ENCODE measurements around the gene VIPR2. TPM values are rescaled to one million over a fixed set of nuclear protein-coding genes. Genes with fewer than 3 reads are reported as not detected.

The VIPR2 gene
- total RNA-seq, 2 donors from 2014 or later, result 0.36 to 0.45 TPM

DNA sequence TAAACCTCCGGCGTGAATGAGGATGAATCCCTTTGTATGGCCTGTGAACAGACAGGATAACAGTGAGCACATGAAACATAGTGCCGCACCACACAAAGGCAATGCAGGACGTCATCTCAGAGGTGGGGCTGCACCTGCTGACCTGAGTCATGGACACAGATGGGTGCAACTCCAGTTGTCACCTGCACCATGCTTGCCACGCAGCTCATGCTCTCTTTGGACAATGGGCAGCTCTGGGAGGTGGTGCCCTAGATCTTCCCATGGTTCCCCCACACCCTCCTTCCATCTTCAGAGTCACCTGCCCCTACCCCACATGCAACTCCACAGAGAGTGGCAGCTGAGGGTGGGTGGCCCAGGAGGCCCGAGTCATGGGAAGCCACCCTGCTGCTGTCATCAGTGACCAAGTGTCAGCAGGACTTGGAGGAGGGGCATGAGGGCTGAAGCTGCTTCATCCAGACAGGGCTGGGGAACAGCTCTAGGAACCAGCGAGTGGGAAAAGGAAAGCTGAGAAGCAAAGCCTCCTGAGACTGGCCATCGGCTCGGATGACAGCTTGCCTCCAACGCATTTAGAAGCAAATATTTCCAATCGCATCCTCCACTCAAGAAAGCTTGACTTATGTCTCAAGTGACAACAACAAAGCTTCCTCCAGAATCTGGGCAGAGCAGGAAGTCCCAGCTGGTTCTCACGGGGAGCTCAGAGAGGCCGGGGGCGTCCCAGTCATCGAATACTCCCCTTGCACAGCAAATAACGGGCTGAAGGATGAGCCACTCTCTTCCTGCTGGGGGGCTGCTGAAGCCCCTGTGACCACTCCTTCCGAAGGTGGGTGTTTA is 27.1 kb downstream of the VIPR2 start:
- Mint-ChIP-seq H3K27ac (no peak overlapping the region), H3K36me3 (no peaks in the 10 kb centered on the region), H3K9me3 (no peaks in the 10 kb centered on the region), H3K4me3 (no peak overlapping the region), H3K27me3 (peaks cover 15 to 18% of the 10 kb centered on the region in 2 donors), H3K4me1 (ENCODE audit: low read depth in 2 of 2) (no peaks in the 10 kb centered on the region)
- DNase-seq (ENCODE audit: low spot score) (peak; percentile 29), ATAC-seq (no peak)

DNA sequence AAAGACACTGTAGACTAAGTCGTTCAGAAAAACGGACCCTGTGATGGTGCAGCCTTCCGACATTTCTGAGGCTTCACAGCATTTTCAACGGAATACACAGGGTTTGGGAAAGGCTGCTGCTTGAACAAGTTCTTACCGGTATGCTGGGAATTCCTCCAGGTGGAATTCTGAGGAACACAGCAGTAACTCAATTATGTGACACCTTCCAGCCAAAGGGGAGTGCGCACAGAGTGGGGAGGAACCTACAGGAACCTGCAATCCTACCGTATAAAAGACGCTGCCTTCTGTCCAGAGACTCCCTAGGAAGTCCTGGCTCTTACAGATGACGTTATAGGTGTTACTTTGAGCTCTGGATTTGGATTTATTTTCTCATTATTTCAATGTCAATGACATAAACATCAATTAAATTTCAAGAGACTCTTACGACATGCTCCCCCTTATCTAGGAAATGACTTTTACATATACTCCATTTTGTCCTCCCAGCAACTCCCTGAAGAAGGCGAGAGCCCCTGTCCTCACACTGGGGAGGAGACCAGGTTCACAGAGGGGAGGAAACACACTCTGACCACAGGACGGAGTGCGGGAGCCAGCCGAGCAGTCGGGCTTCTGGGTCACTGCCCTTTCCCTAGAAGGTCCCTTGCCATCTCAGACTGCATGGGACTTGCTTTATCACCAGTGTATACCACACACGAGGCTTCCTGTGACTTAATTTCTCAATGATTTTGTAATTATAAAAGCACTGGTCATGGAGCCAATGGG is 27.9 kb downstream of the VIPR2 start:
- DNase-seq (ENCODE audit: low spot score), result peak; percentile 20
- Mint-ChIP-seq H3K27ac (no peak overlapping the region), H3K36me3 (no peaks in the 10 kb centered on the region), H3K4me3 (no peak overlapping the region), H3K4me1 (ENCODE audit: low read depth in 2 of 2) (peaks cover 0 to 4% of the 10 kb centered on the region in 2 donors), H3K9me3 (no peaks in the 10 kb centered on the region), H3K27me3 (peaks cover 15 to 23% of the 10 kb centered on the region in 2 donors)
- ATAC-seq, result no peak

DNA sequence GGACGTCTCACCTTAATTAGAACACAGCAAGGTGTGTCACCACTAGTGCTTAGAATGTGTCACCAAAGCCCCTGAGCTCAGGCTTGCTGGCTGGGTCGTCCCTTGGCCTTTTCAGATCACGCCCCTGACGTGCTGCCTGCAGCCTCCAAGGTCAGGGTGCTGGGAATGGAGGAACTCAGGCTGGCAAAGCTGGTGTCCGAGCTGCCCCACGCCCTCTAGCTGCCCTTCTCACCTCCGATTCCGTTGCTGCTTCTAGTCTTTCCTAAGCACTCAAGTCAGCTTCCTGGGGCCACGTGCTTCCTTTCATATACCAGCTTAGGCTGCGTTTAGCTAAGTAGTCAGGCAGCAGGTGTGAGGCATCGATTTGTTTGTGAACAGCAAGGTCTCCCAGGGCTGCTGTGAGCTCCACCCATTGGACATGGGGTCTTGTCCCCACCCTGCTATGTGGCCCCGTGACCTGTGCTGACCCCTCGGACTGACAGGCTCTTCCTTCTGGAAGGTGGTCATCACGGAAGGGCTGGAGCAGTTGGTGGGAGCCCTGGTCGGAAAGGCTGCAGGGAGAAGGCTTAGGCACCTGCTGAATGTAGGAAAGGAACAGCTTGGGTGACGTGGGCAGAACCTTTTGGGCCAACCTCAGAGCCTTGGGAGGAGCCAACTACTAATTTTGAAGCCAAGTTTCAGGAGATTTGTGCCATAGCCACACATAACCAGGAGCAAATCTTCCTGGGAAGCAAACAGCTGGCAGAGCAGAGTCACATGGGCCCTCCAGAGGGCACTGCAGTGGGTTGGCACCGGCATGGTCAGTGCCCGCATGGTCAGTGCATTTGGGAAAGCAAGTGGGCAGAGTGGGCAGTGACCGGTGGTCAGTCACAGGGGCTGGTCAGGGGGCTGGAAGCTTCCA is 28.8 kb downstream of the VIPR2 start:
- Mint-ChIP-seq H3K4me3 (no peak overlapping the region), H3K36me3 (no peaks in the 10 kb centered on the region), H3K27ac (no peak overlapping the region), H3K9me3 (no peaks in the 10 kb centered on the region), H3K4me1 (ENCODE audit: low read depth in 2 of 2) (peaks cover 0 to 4% of the 10 kb centered on the region in 2 donors), H3K27me3 (peaks cover 15 to 26% of the 10 kb centered on the region in 2 donors)
- no peak for ATAC-seq
- peak; percentile 50 for DNase-seq (ENCODE audit: low spot score)

DNA sequence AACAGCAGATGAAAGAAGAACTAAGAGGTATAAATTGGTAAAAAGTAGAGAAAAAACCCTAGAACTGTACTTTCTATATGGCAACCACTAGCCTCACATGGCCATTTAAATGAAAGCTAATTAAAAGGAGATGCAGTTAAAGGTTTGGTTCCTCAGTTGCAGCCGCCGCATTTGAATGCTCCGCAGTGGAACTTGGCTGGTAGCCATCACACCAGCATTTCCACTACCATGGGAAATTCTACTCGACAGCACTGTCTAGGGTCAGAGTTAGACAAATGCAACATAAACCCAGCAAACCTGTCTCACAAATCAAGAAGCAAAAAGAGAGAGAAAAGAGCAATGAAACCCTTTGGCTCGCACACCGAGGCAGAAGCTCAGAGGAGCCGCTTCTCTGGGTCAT is 29.7 kb downstream of the VIPR2 start:
- Mint-ChIP-seq H3K36me3 (no peaks in the 10 kb centered on the region), H3K9me3 (no peaks in the 10 kb centered on the region), H3K4me3 (no peak overlapping the region), H3K27me3 (peaks cover 15 to 26% of the 10 kb centered on the region in 2 donors), H3K27ac (no peak overlapping the region), H3K4me1 (ENCODE audit: low read depth in 2 of 2) (peaks cover 0 to 4% of the 10 kb centered on the region in 2 donors)
- no peak for DNase-seq (ENCODE audit: low spot score)
- ATAC-seq, result no peak

DNA sequence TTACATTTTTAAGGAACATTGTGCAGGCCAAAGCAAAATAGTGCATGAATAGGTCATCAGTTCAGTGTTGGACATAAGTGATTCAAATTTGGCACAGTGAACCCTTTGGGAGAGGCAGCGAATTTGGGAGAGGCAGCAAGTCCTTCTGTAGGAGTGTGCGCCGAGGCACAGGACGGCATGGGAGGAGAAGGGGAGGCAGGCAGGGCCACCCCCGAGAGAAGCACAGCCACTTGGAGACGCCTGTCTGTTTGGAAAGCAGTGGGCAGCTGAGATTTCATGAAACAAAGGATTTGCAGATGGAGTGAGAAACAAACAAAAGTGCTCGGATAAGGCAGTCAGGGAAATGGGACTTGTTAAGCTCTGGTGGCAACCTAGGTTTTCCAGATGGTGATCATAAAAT is 30.6 kb downstream of the VIPR2 start:
- no peak overlapping the region for H3K4me3 Mint-ChIP-seq

DNA sequence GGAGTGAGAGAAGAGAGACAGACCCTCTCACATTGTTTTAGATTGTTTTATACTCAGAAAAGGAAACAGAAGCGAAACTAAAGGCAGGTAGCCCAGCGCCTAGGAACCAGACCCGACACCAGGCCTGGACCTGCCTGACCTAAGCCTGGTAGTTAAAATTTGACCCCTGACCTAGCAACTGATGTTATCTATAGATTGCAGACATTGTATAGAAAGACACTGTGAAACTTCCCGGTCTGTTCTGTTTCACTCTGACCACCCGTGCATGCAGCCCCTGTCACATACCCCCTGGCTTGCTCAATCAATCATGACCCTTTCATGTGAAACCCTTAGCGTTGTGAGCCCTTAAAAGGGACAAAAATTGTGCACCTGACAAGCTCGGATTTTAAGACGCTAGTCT is 31.6 kb downstream of the VIPR2 start:
- no peaks in the 10 kb centered on the region for H3K36me3 Mint-ChIP-seq
- no peak overlapping the region for H3K4me3 Mint-ChIP-seq
- ATAC-seq, result no peak
- peaks cover 0 to 4% of the 10 kb centered on the region in 2 donors for H3K4me1 Mint-ChIP-seq (ENCODE audit: low read depth in 2 of 2)
- H3K27ac Mint-ChIP-seq, result no peak overlapping the region
- DNase-seq (ENCODE audit: low spot score), result no peak
- H3K9me3 Mint-ChIP-seq, result no peaks in the 10 kb centered on the region
- peaks cover 15 to 31% of the 10 kb centered on the region in 2 donors for H3K27me3 Mint-ChIP-seq

More for the DNA sequence above, 30.6 kb downstream of the VIPR2 start:
- H3K9me3 Mint-ChIP-seq, result no peaks in the 10 kb centered on the region
- DNase-seq (ENCODE audit: low spot score), result peak; percentile 6
- peaks cover 15 to 31% of the 10 kb centered on the region in 2 donors for H3K27me3 Mint-ChIP-seq
- ATAC-seq, result no peak
- no peaks in the 10 kb centered on the region for H3K36me3 Mint-ChIP-seq
- peaks cover 0 to 4% of the 10 kb centered on the region in 2 donors for H3K4me1 Mint-ChIP-seq (ENCODE audit: low read depth in 2 of 2)
- no peak overlapping the region for H3K27ac Mint-ChIP-seq

DNA sequence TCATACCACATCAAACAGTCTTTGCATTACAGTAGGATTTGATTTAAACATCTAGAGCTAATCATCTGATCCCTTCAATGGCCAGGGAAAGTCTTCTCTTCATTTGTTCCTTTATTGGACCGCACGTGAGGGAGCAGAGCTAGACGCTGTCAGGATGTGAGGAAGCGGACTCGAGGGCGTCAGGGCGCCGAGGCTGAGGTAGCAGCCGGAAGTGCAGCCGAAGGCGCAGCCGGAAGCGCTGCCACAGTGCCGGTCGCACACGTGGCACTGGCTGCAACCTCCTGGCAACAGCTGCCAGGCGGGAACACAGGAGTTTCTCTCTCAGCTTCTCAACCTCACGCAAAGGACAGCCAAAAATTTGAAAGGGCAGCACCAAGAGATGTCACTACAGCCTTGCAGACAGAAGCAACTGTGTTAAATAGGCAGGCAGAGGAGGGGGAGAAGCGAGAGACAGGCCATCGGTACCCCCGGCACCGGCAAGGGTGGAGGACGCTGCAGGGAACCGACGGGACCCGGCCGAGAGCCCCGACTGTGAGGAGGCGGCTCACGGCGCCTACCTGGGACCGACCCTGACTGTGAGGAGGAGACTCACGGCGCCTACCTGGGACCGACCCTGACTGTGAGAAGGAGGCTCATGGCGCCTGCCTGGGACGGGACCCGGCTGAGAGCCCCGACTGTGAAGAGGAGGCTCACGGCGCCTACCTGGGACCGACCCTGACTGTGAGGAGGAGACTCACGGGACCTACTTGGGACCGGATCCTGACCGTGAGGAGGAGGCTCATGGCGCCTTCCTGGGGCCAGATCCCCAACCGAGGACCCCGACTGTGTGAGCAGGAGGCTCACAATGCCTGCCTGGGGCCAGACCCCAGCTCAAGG is 32.3 kb downstream of the VIPR2 start:
- peak overlapping the region; percentile 56 for H3K4me3 Mint-ChIP-seq
- H3K4me1 Mint-ChIP-seq (ENCODE audit: low read depth in 2 of 2), result peaks cover 0 to 4% of the 10 kb centered on the region in 2 donors

DNA sequence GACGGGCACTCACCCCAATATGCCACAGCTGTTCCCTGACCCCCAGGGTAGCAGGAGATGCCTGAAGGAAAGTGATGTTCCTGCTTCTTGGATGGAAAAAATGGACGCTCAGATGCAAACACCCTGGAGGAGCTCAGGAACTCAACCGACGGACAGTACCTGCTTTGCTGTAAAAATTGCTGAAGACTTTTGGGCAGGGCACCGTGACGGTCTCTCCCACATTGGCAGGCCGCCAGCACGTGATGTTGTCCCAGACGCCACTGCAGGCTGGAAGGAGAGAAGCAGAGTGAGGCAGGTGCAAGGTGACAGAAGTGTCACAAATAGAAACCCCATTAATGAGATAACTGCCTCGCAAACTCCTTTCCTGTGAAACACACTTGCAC is 35.0 kb downstream of the VIPR2 start:
- Mint-ChIP-seq H3K36me3 (no peaks in the 10 kb centered on the region), H3K27ac (no peak overlapping the region), H3K27me3 (peaks cover 15 to 23% of the 10 kb centered on the region in 2 donors), H3K4me3 (no peak overlapping the region), H3K9me3 (no peaks in the 10 kb centered on the region), H3K4me1 (ENCODE audit: low read depth in 2 of 2) (peaks cover 0 to 4% of the 10 kb centered on the region in 2 donors)
- ATAC-seq (no peak), DNase-seq (ENCODE audit: low spot score) (peak; percentile 13)

More for the DNA sequence above, 32.3 kb downstream of the VIPR2 start:
- no peaks in the 10 kb centered on the region for H3K36me3 Mint-ChIP-seq
- H3K9me3 Mint-ChIP-seq, result no peaks in the 10 kb centered on the region
- H3K27me3 Mint-ChIP-seq, result peaks cover 15 to 31% of the 10 kb centered on the region in 2 donors
- no peak overlapping the region for H3K27ac Mint-ChIP-seq
- ATAC-seq, result peak; percentile 6 to 48
- DNase-seq (ENCODE audit: low spot score), result peak; percentile 54

DNA sequence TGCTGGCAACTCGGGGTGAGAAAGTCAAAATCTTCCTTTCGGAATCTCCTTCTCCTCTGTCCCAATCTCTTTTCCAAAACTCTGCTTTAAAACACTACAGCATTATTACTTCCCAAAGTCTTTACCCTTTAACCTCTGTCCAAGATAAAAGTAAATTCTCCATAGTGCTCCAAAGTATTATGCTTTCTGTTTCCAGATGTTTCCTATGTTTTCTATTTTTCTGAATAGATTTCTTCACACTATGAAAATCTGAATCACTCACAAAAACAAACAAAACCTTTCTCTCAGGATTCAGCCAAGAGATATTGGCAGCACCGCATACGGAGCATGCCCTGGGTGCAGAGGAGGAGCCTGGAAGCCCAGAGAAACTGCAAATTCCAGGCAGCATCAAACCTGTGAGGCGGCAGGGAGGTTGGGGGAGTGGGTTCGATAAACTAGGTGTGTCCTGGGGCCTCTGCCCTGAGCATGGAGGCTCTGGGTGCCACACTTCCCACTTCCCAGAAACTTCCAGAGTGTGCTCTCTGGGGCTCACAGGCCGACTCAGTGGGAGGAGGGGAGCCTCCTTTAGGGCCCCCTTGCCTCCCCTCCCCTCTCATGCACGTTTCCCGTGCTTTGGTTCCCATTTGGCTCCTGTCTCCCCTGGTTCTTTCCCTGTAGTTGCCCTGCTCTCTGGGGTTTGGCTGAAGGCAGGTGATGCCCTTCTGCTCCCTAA is 35.6 kb downstream of the VIPR2 start:
- DNase-seq (ENCODE audit: low spot score), result peak; percentile 42
- no peak for ATAC-seq
- Mint-ChIP-seq H3K4me1 (ENCODE audit: low read depth in 2 of 2) (peaks cover 0 to 7% of the 10 kb centered on the region in 2 donors), H3K4me3 (no peak overlapping the region), H3K27me3 (peaks cover 10 to 19% of the 10 kb centered on the region in 2 donors), H3K9me3 (no peaks in the 10 kb centered on the region), H3K27ac (no peak overlapping the region), H3K36me3 (no peaks in the 10 kb centered on the region)

DNA sequence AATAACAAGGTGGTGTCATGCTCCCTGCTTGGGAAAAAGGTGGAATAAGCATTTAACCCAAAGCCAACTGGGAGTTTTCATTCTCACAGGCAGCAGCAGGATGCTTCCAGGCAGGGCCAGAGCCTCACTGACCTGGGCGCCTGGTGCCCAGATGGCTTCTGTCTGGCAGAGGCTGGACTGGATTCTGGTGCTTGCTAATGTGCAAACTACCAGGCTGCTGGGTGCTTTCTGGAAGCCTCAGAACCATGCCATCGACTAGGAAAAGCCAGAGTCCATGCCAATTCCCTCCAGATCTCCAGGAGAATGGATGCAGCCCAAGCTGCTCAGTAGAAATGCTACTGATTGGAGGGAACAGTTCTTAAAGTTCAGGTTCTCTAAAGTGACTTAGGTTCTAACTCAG is 36.2 kb downstream of the VIPR2 start:
- H3K4me3 Mint-ChIP-seq, result no peak overlapping the region
- peaks cover 0 to 7% of the 10 kb centered on the region in 2 donors for H3K4me1 Mint-ChIP-seq (ENCODE audit: low read depth in 2 of 2)
- peaks cover 3 to 15% of the 10 kb centered on the region in 2 donors for H3K27me3 Mint-ChIP-seq
- H3K36me3 Mint-ChIP-seq, result no peaks in the 10 kb centered on the region
- DNase-seq (ENCODE audit: low spot score) (peak; percentile 10), ATAC-seq (no peak)
- no peak overlapping the region for H3K27ac Mint-ChIP-seq
- H3K9me3 Mint-ChIP-seq, result no peaks in the 10 kb centered on the region

DNA sequence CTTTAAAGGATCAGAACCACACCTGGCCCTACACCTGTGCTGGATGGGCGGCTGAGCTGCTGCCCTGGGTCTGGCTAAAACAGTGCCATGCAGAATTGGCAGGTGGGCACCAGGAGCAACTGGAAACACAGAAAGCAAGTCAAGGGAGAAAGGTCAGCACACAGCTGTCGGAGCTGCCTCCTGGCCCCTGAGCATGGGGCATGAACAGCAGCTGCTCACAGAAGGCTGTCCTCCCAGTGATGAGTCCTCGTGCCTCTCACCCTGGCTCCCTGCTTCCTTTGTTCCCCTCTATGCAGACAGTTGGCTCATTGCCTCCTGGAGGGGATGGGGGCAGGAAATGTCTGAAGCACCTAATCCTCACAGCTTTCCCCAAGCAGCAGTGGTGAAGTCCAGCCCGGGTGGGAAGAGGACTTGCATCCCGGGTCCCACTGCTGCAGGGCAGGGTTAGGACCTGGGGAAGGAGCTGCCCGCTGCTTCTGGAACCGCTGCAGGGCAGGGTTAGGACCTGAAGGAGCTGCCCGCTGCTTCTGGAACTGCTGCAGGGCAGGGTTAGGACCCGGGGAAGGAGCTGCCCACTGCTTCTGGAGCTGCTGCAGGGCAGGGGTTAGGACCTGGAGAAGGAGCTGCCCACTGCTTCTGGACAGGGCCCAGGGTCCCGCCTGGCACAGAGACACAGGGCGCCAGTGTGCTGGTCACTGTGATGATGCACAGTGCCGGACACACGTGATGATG is 37.3 kb downstream of the VIPR2 start:
- H3K4me1 Mint-ChIP-seq (ENCODE audit: low read depth in 2 of 2), result peaks cover 0 to 7% of the 10 kb centered on the region in 2 donors
- no peaks in the 10 kb centered on the region for H3K36me3 Mint-ChIP-seq
- DNase-seq (ENCODE audit: low spot score), result peak; percentile 25
- H3K27me3 Mint-ChIP-seq, result peaks cover 0 to 11% of the 10 kb centered on the region in 2 donors
- H3K9me3 Mint-ChIP-seq, result no peaks in the 10 kb centered on the region
- H3K4me3 Mint-ChIP-seq, result no peak overlapping the region
- ATAC-seq, result no peak
- no peak overlapping the region for H3K27ac Mint-ChIP-seq

Data from natural killer cell treated with Interleukin-12 subunit alpha and Interleukin-12 subunit beta and Interleukin-15 and Interleukin-18, amount 100 ng/mL, for 72 hours (primary cell).